SJSA1 (cell line): Measurements from ENCODE around the gene EFHB. TPM values are rescaled to one million over a fixed set of nuclear protein-coding genes. Genes with fewer than 3 reads are reported as not detected.
"Not testable (repeated sequence)": the region's sequence is repeated elsewhere in the genome, so short reads cannot be mapped to it uniquely, and the experiment has no call there.

Experiments
- DNase-seq, 2 experiments: peaks; one replicate each; pipeline ENCODE4 v3.0.0-alpha.2; 2015 to 2020; ENCODE audit warnings: low spot score in 2 of 2, low read depth in 1 of 2
- H3K27ac ChIP-seq: fragments of 250-450 bp; sonication (Bioruptor Pico); 2 replicates; pipeline ENCODE4 v1.5.1; 2020; ENCODE audit warnings: mild to moderate bottlenecking, moderate library complexity
- H3K27me3 ChIP-seq: fragments of 250-450 bp; sonication (Bioruptor Pico); replicated peaks from 2 replicates; pipeline ENCODE4 v1.5.1; 2020; ENCODE audit warnings: mild to moderate bottlenecking, moderate library complexity
- H3K36me3 ChIP-seq: fragments of 250-450 bp; sonication (Bioruptor Pico); 2 replicates; pipeline ENCODE4 v1.5.1; 2020; ENCODE audit warnings: mild to moderate bottlenecking
- H3K4me1 ChIP-seq: fragments of 250-450 bp; sonication (Bioruptor Pico); replicated peaks from 2 replicates; pipeline ENCODE4 v1.6.1; 2021; ENCODE audit warnings: mild to moderate bottlenecking
- H3K4me3 ChIP-seq: fragments of 250-450 bp; sonication (Bioruptor Pico); 2 replicates; pipeline ENCODE4 v1.5.1; 2020; ENCODE audit warnings: mild to moderate bottlenecking
- H3K9me3 ChIP-seq: fragments of 250-450 bp; sonication (Bioruptor Pico); replicated peaks from 2 replicates; pipeline ENCODE4 v1.5.1; 2020; ENCODE audit warnings: mild to moderate bottlenecking
- total RNA-seq: library from RNA; depleted of rRNA; stranded (reverse); fragments of >200 nt; shearing (Covaris generic); gene quantifications from 2 replicates; pipeline ENCODE4 v1.2.3, GENCODE V29; 2014; rRNA removed

EFHB gene
- total RNA-seq, 1 experiment from 2014 or later, result 0.11 TPM

DNA sequence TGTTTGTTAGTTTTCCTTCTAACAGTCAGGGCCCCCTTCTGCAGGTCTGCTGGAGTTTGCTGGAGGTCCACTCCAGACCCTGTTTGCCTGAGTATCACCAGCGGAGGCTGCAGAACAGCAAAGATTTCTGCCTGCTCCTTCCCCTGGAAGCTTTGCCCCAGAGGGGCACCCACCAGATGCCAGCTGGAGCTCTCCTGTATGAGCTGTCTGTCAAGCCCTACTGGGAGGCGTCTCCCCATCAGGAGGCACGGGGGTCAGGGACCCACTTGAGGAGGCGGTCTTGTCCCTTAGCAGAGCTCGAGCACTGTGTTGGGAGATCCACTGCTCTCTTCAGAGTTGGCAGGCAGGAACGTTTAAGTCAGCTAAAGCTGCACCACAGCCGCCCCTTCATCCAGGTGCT is 87.4 kb downstream of the EFHB start:
- not testable (repeated sequence) for H3K9me3 ChIP-seq, H3K27me3 ChIP-seq, H3K4me1 ChIP-seq, H3K4me3 ChIP-seq, DNase-seq, H3K27ac ChIP-seq, H3K36me3 ChIP-seq

Other genes starting within 250 kb of the EFHB start
- 26.6 and 57.6 TPM in 2 replicates for gene RAB5A, start 12.9 kb upstream of the EFHB start, total RNA-seq
- gene PP2D1, start 78.0 kb upstream of the EFHB start, total RNA-seq, result not detected in 2 replicates
- 8.0 and 11.2 TPM in 2 replicates for gene KAT2B, start 106.2 kb upstream of the EFHB start, total RNA-seq